ENCODE measurements around the gene SQOR.

The SQOR gene

DNA sequence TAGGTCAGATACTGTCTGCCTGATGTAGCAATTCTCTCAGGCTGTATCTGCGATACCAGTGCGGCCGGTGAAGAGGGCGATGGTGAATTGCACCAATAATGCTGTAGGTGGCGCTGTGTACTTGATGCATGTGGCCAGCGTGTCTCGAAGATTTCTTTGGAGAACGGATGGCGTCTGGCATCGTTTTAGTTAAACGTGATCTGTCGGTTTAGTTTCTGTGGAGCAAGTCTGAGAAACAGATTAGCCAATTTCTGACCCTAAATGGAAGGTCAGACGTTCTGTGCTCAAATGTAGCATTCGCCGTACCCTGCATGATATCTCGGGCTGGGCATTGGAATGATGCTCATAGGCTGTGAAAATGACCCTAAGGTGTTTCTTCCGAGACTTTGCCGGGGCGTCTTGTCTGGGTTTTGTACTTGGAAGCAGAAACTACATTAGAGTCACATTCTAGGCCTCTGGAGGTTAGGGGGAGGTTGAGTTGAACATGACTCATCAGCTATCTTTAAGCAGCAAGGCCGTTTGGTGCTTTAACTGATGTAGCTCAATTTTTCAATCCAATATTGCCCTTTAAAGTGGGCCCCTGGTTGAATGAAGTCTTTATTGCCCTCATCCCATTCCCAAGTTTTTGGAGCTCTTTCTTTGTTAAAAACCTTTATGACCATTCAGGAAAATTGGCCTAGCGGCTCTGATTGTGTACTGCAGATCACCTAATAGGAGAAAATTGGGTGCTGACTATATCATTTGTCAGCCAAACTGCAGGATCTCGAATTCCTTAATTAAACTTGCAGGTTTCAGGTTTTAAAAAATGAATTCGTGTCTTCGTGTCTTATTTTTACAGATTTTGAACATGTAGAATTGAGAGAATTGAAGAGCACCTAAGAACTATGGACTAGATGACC lies 80.0 kb downstream of the SQOR start:
- FAIRE-seq: peak; percentile 72

DNA sequence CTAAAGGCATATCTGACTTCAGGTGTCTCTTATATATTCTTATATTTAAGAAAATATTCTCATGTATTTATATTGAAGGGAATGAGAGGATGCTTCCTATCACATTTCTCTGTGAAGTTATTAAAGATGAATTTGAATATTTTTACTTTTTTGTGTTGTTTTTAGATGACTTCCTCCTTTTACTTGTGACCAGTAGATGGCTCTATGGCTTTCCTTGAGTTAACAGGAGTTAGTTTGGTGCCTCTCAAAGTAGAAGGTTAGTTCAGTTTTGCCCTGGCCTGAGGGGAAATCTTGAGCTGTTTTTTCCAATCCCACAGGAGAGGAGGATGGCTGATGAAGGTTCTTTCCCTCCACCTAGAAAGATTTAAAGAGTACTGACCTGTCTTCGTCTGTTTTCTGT lies 80.7 kb downstream of the SQOR start:
- peak; percentile 75 for FAIRE-seq

DNA sequence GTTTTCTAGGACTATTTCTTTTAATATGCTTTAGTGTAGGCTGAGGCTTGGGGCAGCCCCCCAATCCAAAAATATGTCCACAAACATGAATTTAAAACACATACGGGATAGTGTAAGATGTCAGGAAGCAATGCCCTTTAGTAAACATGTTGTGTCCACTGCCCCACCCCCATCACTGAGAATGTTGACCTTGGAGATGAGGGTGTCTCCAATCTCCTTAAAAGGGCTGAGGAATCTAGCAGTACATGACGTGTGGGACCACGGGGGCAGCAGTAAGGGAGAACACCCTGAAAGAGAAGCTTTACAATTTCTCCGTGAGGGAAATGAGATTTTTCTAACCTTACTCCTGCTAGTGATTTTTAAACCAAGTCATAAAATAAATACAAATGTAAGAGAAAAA lies 84.7 kb downstream of the SQOR start:
- FAIRE-seq: no peak

DNA sequence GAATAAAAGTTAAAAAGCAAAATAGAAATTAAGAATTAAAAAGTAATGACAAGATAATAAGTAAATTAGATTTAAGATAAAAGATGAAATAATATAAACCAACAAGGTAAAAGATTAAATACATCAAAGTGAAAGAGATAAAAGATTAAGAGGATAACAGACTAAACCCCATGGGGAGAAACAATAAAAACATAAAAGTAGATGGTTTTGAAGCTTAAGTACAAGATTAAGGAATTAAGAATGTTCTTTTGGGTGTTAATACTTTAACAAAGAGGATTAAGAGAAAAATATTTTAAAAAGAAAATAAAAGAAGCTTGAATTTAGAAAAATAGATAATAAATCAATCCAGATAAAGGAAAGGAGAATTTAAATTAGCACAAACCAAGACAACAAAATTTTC lies 85.4 kb downstream of the SQOR start:
- FAIRE-seq: no peak

DNA sequence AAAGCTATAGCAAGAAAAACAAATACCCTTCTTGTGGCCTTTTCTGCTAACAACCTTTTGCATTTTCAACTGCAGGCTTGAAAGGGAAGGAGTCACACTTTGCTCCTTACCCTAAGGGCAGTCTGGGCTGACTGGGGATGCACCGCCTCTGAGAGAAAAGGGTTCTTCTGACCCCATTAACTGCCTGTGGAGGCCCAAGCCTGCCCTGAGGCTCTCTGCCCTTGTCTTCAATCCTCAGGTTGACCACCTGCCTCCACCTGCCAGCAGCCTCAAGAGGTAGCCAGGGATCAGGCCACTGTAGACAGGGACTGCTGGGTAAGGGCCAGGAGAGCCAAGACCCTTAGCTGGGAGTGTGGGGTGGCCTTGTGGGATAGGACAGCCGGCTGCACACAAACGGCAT lies 93.8 kb downstream of the SQOR start:
- FAIRE-seq: no peak

DNA sequence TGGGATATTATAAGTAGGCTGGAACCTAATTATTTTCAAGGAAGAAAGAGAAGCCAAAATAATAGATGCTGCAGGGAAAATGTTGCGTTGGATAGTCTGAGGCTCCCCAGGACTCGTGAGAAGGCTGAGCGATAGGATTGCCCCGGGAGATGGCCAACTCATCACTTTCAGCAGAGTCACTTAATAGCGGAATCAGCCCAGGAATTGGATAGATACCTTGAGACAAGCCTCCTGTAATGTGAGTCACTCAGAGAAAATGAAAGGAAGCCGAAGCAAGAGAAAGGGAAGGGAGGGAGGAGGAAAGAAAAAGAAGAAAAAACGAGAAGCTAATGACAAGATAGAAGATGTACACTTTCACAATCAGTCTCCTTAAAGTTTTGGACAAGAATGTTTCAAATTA lies 94.3 kb downstream of the SQOR start:
- no peak for FAIRE-seq

DNA sequence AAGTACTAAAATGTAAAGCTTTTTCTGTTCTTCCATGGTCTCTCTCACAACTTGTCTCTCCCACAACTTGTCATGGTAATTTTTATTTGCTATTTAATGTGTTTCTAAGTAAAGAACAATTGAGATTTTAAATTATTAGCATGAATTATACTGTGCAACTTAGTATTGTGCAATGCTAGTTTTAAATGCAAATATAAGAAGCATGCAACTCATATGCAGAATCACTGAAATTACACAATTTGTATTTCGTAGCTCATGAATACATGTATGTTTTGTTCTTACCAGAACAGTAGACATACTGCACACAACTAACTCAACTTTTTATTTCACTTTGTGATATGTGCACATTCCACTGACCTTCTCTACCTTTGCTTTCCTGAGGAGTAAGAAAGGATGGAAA lies 96.5 kb downstream of the SQOR start:
- FAIRE-seq: no peak

DNA sequence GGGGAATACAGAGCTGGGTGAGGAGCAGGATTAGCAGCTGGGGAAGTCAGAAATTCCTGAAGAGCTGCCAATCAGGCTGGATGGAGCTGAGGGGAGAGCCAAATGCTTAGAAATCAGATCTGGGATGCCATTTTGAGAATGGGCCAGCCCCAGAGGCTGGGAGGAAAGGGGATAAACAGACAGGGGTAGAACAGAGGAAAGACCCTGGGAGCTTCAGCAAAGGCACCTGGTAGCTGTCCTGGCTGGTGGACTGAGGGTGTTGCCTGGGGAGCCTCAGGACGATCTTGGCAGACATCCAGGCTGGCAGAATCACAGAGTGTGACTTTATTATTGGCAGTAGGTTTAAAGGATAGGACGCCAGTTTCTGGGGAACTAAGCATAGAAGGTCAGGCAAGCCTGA lies 97.8 kb downstream of the SQOR start:
- FAIRE-seq: no peak

DNA sequence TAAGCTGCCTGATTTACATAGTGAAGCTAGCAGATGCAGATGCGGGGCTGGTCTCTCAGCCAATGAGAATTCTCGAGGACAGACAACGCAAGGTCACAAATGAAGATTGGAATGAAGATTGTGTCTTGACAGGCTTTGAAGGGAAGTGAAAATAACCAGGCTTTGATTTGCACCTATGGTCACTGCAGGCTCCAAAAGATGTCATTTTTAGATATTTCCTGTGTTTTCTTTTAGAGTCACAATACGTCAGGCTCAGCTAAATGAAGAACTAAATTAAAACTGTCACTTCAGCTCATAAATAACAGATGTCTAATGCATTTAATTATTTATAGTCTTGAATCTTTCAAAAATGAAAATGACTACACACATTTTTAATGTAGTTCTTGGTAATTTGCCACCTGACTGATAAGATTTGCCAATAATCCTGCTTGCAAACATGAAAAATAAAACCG lies 99.5 kb downstream of the SQOR start:
- FAIRE-seq: no peak

All from endometrium (tissue), 2 donors.